Neuronal stem cell (in vitro differentiated cells): ENCODE measurements around the gene TLE3.
A peak's percentile ranks its signal among the peaks of the same experiment; 100 is the strongest.

Experiments used
- DNase-seq: peaks from one replicate; pipeline ENCODE4 v3.0.0-alpha.2; 2013; ENCODE audit warnings: low spot score
- H2AFZ ChIP-seq: one replicate; pipeline ENCODE4 v1.6.1; 2013; ENCODE audit warnings: mild to moderate bottlenecking, low read length, inconsistent platforms
- H2AK5ac ChIP-seq: 2 replicates; pipeline ENCODE4 v1.6.1; 2013; ENCODE audit warnings: low read depth, mild to moderate bottlenecking, inconsistent platforms, low read length, moderate library complexity, mixed read lengths
- H2BK120ac ChIP-seq: 2 replicates; pipeline ENCODE4 v1.6.1; 2013; ENCODE audit warnings: low read depth, mild to moderate bottlenecking, inconsistent platforms, low read length, moderate library complexity, mixed read lengths
- H2BK12ac ChIP-seq: one replicate; pipeline ENCODE4 v1.6.1; 2013; ENCODE audit warnings: low read length, inconsistent platforms
- H2BK15ac ChIP-seq: 2 replicates; pipeline ENCODE4 v1.6.1; 2013; ENCODE audit warnings: mild to moderate bottlenecking, low read length, inconsistent platforms, mixed read lengths
- H2BK5ac ChIP-seq: one replicate; pipeline ENCODE4 v1.6.1; 2013; ENCODE audit warnings: inconsistent platforms, mild to moderate bottlenecking, low read length, moderate library complexity
- H3K14ac ChIP-seq: one replicate; pipeline ENCODE4 v1.6.1; 2013; ENCODE audit warnings: low read length, inconsistent platforms
- H3K18ac ChIP-seq: 2 replicates; pipeline ENCODE4 v1.6.1; 2013; ENCODE audit warnings: low read length, inconsistent platforms
- H3K23ac ChIP-seq: 2 replicates; pipeline ENCODE4 v1.6.1; 2013; ENCODE audit warnings: low read depth, mild to moderate bottlenecking, mixed read lengths, low read length, inconsistent platforms; ENCODE audit not compliant: poor library complexity
- H3K27ac ChIP-seq: replicated peaks from 3 replicates; pipeline ENCODE4 v1.5.1; 2013; ENCODE audit warnings: low read length, inconsistent platforms
- H3K27me3 ChIP-seq, 3 experiments: 2 replicates each; pipeline ENCODE4 v1.6.1; 2013; ENCODE audit warnings: low read length in 3 of 3, mild to moderate bottlenecking in 2 of 3, inconsistent platforms in 1 of 3, low read depth in 1 of 3, mixed read lengths in 1 of 3, moderate library complexity in 1 of 3; ENCODE audit not compliant: control insufficient read depth in 3 of 3, insufficient read depth in 3 of 3
- H3K36me3 ChIP-seq, 2 donors: replicated peaks in 1 of 2; 2 replicates each; pipeline ENCODE4 v1.6.1; 2013; ENCODE audit warnings: low read length in 2 of 2; ENCODE audit not compliant: control insufficient read depth in 2 of 2, insufficient read depth in 2 of 2
- H3K4ac ChIP-seq: 2 replicates; pipeline ENCODE4 v1.6.1; 2013; ENCODE audit warnings: inconsistent platforms, mild to moderate bottlenecking, low read length, moderate library complexity
- H3K4me1 ChIP-seq, 2 donors: 1 replicate in 1 of 2; 2 replicates in 1 of 2; pipeline ENCODE4 v1.6.1; 2013; ENCODE audit warnings: low read length in 2 of 2, low read depth in 1 of 2; ENCODE audit not compliant: control insufficient read depth in 2 of 2, insufficient read depth in 1 of 2
- H3K4me2 ChIP-seq: one replicate; pipeline ENCODE4 v1.6.1; 2013; ENCODE audit warnings: mild to moderate bottlenecking, low read length, inconsistent platforms; ENCODE audit not compliant: insufficient read depth, poor library complexity, severe bottlenecking
- H3K4me3 ChIP-seq, 2 donors: 2 replicates each; pipeline ENCODE4 v1.5.1; 2013; ENCODE audit warnings: low read length in 2 of 2, mild to moderate bottlenecking in 2 of 2, inconsistent platforms in 1 of 2, moderate library complexity in 1 of 2
- H3K79me1 ChIP-seq: one replicate; pipeline ENCODE4 v1.6.1; 2013; ENCODE audit warnings: low read depth, mild to moderate bottlenecking, inconsistent platforms, low read length, moderate library complexity
- H3K9ac ChIP-seq: one replicate; pipeline ENCODE4 v1.6.1; 2013; ENCODE audit warnings: mild to moderate bottlenecking, low read depth, low read length, inconsistent platforms; ENCODE audit not compliant: poor library complexity
- H3K9me3 ChIP-seq, 2 donors: replicated peaks in 1 of 2; 2 replicates each; pipeline versions ENCODE3 to v1.6.1; 2013; ENCODE audit warnings: low read length in 2 of 2, mild to moderate bottlenecking in 2 of 2, inconsistent platforms in 1 of 2, low read depth in 1 of 2, mixed read lengths in 1 of 2, moderate library complexity in 1 of 2; ENCODE audit not compliant: control insufficient read depth in 2 of 2, insufficient read depth in 1 of 2
- H4K8ac ChIP-seq: one replicate; pipeline ENCODE4 v1.6.1; 2013; ENCODE audit warnings: low read depth, mild to moderate bottlenecking, inconsistent platforms, low read length, moderate library complexity
- H4K91ac ChIP-seq: one replicate; pipeline ENCODE4 v1.6.1; 2013; ENCODE audit warnings: low read length, low read depth, mild to moderate bottlenecking, inconsistent platforms; ENCODE audit not compliant: poor library complexity
- WGBS, 2 donors: extraction: QIAGEN DNeasy Blood & Tissue Kit; methylation state at CpG; one replicate each; pipeline ENCODE4 v1.1.7; 2013; ENCODE audit warnings: missing lambda C conversion rate in 2 of 2, mixed read lengths in 1 of 2; ENCODE audit not compliant: insufficient read length in 2 of 2, insufficient replicate concordance in 1 of 2; ENCODE audit errors: extremely low coverage in 2 of 2; 5-methylcytosine and 5-hydroxymethylcytosine counted together

TLE3 gene

DNA sequence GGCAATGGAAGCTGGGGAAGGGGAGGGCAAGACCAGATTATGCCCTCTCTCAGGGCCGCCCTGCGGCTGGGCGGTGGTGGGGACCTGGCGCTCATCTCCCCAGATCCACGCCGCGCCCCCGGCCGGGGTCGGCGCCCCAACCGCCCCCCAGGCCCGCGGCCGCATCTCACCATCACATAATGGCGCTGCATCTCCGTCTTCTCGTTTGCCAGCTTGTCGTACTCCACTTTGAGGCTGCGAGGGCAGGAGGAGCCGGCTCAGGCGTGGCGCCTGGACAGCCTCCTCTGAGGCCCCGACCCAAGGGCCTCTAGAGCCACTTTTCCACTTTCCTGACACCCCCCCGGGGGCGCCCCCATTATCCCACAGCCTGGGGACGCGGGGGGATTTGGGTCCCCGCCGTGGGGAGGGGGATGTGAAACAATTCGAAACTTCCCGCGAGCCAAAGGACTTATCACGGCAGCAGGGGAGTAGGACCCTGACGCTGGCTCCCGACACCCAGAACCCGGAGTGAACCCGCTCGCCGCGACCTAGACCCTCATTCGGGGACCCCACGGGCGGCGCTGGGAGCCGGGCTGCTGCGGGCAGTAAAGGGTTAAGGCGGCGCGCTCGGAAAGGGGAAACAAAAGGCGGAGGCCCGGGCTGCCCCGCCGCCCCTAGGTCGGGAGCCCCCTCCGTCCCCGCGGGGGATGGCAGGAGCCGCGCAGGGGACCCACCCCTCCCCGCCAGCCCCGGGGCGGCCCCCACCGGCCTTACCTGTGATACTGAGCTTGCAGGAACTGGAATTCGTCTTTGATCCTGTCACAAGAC lies 2.1 kb downstream of the TLE3 start:
- H3K36me3 ChIP-seq: peaks cover 0 to 35% of the 10 kb centered on the region in 2 donors
- H3K79me1 ChIP-seq: peaks cover 7% of the 10 kb centered on the region
- no peak overlapping the region for H2BK12ac ChIP-seq
- no peak for DNase-seq
- no peak overlapping the region for H4K8ac ChIP-seq
- peak overlapping the region; percentile 88 to 97 for H3K4me3 ChIP-seq
- H2AFZ ChIP-seq: peak overlapping the region; percentile 75
- peaks cover 0 to 2% (median 0%) of the 10 kb centered on the region in 3 experiments for H3K27me3 ChIP-seq
- H3K27ac ChIP-seq: peak overlapping the region; percentile 64
- H3K14ac ChIP-seq: peak overlapping the region; percentile 14
- no peak overlapping the region for H4K91ac ChIP-seq
- no peaks in the 10 kb centered on the region for H3K9me3 ChIP-seq
- WGBS, 2 donors: no CpG with 5 or more reads among the region's 66 CpGs
- H3K23ac ChIP-seq: peak overlapping the region; percentile 12
- H3K18ac ChIP-seq: peak overlapping the region; percentile 100
- H3K4ac ChIP-seq: no peak overlapping the region
- peak overlapping the region; percentile 93 for H2BK15ac ChIP-seq
- peak overlapping the region; percentile 85 for H3K9ac ChIP-seq
- peak overlapping the region; percentile 94 for H2BK5ac ChIP-seq
- peaks cover 24 to 49% of the 10 kb centered on the region in 2 donors for H3K4me1 ChIP-seq
- peak overlapping the region; percentile 93 for H2BK120ac ChIP-seq
- peak overlapping the region; percentile 40 for H2AK5ac ChIP-seq
- peak overlapping the region; percentile 94 for H3K4me2 ChIP-seq

DNA sequence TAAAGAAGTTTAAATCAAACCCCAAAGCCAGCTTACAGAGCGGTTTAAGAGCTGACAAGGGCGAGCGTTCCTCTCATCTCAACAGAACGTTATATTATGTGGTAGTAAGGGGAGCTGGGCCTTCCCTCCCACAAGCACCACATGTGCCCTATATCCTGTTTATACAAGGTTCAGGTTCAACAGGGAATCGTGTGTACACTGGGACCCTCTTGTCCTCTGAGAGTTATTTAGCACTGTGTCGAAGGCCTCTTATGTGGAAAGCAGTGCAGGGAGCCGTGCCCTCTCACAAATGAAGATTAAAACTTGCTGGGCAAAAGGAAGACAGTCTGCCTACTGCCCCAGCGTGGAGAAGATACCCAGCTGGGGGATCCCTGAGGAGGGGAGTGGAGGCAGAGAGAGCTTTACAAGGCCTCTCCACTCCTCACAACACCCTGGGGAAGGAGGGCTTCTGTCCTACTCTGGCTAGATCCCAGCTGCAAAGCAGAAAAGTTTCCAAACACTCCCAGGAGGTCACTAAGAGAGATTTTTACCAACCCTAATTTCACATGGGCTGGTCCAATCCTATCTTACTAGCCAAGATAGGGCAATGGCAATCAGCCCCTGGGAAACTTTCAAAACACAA lies 2.9 kb downstream of the TLE3 start:
- H2BK120ac ChIP-seq: no peak overlapping the region
- H2BK5ac ChIP-seq: peak overlapping the region; percentile 94
- no peak overlapping the region for H3K27ac ChIP-seq
- H2BK15ac ChIP-seq: no peak overlapping the region
- no peaks in the 10 kb centered on the region for H3K9me3 ChIP-seq
- H3K27me3 ChIP-seq: no peaks in the 10 kb centered on the region
- no peak overlapping the region for H4K8ac ChIP-seq
- DNase-seq: no peak
- WGBS, 2 donors: no CpG with 5 or more reads among the region's 8 CpGs
- no peak overlapping the region for H2BK12ac ChIP-seq
- peaks cover 7% of the 10 kb centered on the region for H3K79me1 ChIP-seq
- no peak overlapping the region for H3K18ac ChIP-seq
- peaks cover 25 to 46% of the 10 kb centered on the region in 2 donors for H3K4me1 ChIP-seq
- peak overlapping the region; percentile 94 for H3K4me2 ChIP-seq
- no peak overlapping the region for H2AFZ ChIP-seq
- no peak overlapping the region for H4K91ac ChIP-seq
- no peak overlapping the region for H3K23ac ChIP-seq
- no peak overlapping the region for H2AK5ac ChIP-seq
- H3K36me3 ChIP-seq: peaks cover 0 to 43% of the 10 kb centered on the region in 2 donors
- no peak overlapping the region for H3K4ac ChIP-seq
- no peak overlapping the region for H3K14ac ChIP-seq
- no peak overlapping the region for H3K9ac ChIP-seq
- peak overlapping the region; percentile 88 to 97 for H3K4me3 ChIP-seq

DNA sequence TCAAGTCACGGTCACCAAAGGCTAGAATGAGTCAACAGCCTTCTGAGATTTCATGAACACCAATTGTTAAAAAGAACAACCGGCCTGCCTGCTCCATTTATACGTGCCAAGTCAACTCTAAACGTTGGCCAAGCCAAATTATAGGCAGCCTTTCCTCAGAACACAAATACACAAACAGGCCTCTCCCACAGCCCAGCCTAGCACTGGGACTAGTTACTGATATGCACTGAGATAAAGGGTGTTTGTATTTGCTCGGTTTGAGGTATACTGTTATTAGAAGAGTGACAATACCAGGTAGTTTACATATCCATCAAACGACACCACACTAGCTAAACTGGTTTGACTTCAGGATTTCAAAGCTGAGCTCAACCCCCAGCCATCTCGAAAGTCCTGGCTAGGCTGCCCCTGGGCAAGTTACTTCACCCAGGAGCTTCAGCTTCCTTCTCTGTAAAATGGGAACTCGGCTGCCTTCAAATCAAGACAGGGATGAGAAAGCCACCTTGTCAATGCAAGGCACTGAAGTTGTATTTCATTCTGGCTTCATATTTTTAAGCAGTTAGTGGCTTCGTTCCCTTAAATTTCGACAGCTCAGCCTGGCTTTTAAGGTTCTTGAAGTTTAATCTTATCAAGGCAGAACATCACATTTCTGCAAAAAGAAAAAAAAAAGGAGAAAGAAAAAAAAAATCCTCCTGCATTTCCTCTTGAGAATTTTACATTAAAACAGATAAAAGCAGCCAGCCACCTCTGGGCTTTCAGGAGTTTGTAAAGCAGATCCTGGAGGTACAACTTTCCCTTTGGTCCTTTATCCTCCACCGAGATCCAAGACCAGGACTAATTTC lies 4.0 kb downstream of the TLE3 start:
- no peak overlapping the region for H2AFZ ChIP-seq
- no CpG with 5 or more reads among the region's 11 CpGs for WGBS, 2 donors
- no peak overlapping the region for H4K8ac ChIP-seq
- H3K14ac ChIP-seq: no peak overlapping the region
- no peak overlapping the region for H2BK12ac ChIP-seq
- H2BK15ac ChIP-seq: no peak overlapping the region
- peaks cover 33 to 50% of the 10 kb centered on the region in 2 donors for H3K4me1 ChIP-seq
- no peak overlapping the region for H2AK5ac ChIP-seq
- no peak overlapping the region for H3K18ac ChIP-seq
- H2BK120ac ChIP-seq: no peak overlapping the region
- no peak overlapping the region for H3K4ac ChIP-seq
- DNase-seq: no peak
- H3K9ac ChIP-seq: no peak overlapping the region
- H3K4me3 ChIP-seq: no peak overlapping the region
- H3K36me3 ChIP-seq: peaks cover 0 to 53% of the 10 kb centered on the region in 2 donors
- no peak overlapping the region for H3K23ac ChIP-seq
- H3K27ac ChIP-seq: no peak overlapping the region
- no peak overlapping the region for H3K4me2 ChIP-seq
- H3K79me1 ChIP-seq: peaks cover 6% of the 10 kb centered on the region
- H3K9me3 ChIP-seq: no peaks in the 10 kb centered on the region
- H4K91ac ChIP-seq: no peak overlapping the region
- no peak overlapping the region for H2BK5ac ChIP-seq
- no peaks in the 10 kb centered on the region for H3K27me3 ChIP-seq
